KMS-11 (cell line): Measurements from ENCODE around the gene C2CD4A.

Source experiments
- H2AFZ ChIP-seq: fragments of 200-600 bp; sonication (generic); 2 replicates; pipeline ENCODE4 v1.6.1; 2016; ENCODE audit warnings: antibody characterized with exemption, mixed run types, low read depth
- H3K27ac ChIP-seq: fragments of 200-600 bp; sonication (generic); 2 replicates; pipeline ENCODE4 v1.6.1; 2016; ENCODE audit warnings: mild to moderate bottlenecking, mixed run types
- H3K27me3 ChIP-seq: fragments of 200-600 bp; sonication (generic); 2 replicates; pipeline ENCODE4 v1.6.1; 2017; ENCODE audit warnings: mild to moderate bottlenecking, low read depth, mixed run types, moderate library complexity; ENCODE audit not compliant: insufficient read depth
- H3K36me3 ChIP-seq: fragments of 200-600 bp; sonication (generic); 2 replicates; pipeline ENCODE4 v1.6.1; 2017; ENCODE audit warnings: mild to moderate bottlenecking, mixed run types; ENCODE audit not compliant: insufficient read depth
- H3K4me1 ChIP-seq: fragments of 200-600 bp; sonication (generic); 2 replicates; pipeline ENCODE4 v1.6.1; 2016; ENCODE audit warnings: mild to moderate bottlenecking, low read depth, mixed run types; ENCODE audit not compliant: poor library complexity, severe bottlenecking
- H3K4me2 ChIP-seq: fragments of 200-600 bp; sonication (generic); 2 replicates; pipeline ENCODE4 v1.7.0; 2016; ENCODE audit warnings: mild to moderate bottlenecking, mixed run types
- H3K4me3 ChIP-seq: fragments of 200-600 bp; sonication (generic); IDR thresholded peaks from 2 replicates; pipeline ENCODE4 v1.6.1; 2017; ENCODE audit warnings: low read depth, low read length, mixed read lengths; ENCODE audit not compliant: insufficient read depth
- H3K79me2 ChIP-seq: fragments of 200-600 bp; sonication (generic); 2 replicates; pipeline ENCODE4 v1.6.1; 2016; ENCODE audit warnings: low read depth, mixed run types; ENCODE audit not compliant: insufficient read depth
- H3K9ac ChIP-seq: fragments of 200-600 bp; sonication (generic); 2 replicates; pipeline ENCODE4 v1.6.1; 2016; ENCODE audit warnings: mild to moderate bottlenecking, mixed run types
- H4K20me1 ChIP-seq: fragments of 200-600 bp; sonication (generic); 2 replicates; pipeline ENCODE4 v1.6.1; 2016; ENCODE audit warnings: mild to moderate bottlenecking, mixed run types; ENCODE audit not compliant: insufficient read depth
- TF ChIP-seq, protein P1 (sequence below): fragments of 200-600 bp; sonication (generic); conservative IDR thresholded peaks from 2 replicates; pipeline ENCODE4 v1.6.1; 2017; ENCODE audit warnings: low read depth, mild to moderate bottlenecking, antibody characterized with exemption, low read length, moderate library complexity, mixed read lengths

The C2CD4A gene

GRCh38 chr15:62069551-62069950, 2.8 kb downstream of the C2CD4A start:
- Histone ChIP-seq H3K4me2 (no peak overlapping the region), H3K36me3 (no peaks in the 10 kb centered on the region), H3K79me2 (no peaks in the 10 kb centered on the region), H3K4me1 (peaks cover 8% of the 10 kb centered on the region), H3K27ac (no peak overlapping the region), H3K27me3 (peaks cover 7% of the 10 kb centered on the region; the same call in 1 of the 2 replicates), H3K4me3 (no peak overlapping the region), H4K20me1 (no peaks in the 10 kb centered on the region), H3K9ac (no peak overlapping the region), H2AFZ (no peak overlapping the region)
- TF ChIP-seq, protein P1, sequence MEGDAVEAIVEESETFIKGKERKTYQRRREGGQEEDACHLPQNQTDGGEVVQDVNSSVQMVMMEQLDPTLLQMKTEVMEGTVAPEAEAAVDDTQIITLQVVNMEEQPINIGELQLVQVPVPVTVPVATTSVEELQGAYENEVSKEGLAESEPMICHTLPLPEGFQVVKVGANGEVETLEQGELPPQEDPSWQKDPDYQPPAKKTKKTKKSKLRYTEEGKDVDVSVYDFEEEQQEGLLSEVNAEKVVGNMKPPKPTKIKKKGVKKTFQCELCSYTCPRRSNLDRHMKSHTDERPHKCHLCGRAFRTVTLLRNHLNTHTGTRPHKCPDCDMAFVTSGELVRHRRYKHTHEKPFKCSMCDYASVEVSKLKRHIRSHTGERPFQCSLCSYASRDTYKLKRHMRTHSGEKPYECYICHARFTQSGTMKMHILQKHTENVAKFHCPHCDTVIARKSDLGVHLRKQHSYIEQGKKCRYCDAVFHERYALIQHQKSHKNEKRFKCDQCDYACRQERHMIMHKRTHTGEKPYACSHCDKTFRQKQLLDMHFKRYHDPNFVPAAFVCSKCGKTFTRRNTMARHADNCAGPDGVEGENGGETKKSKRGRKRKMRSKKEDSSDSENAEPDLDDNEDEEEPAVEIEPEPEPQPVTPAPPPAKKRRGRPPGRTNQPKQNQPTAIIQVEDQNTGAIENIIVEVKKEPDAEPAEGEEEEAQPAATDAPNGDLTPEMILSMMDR: no peak

GRCh38 chr15:62071711-62072308, 5.0 kb downstream of the C2CD4A start:
- Histone ChIP-seq H4K20me1 (no peaks in the 10 kb centered on the region), H3K27ac (no peak overlapping the region), H3K27me3 (peaks cover 7% of the 10 kb centered on the region; the same call in 1 of the 2 replicates), H3K4me3 (no peak overlapping the region), H3K4me1 (peaks cover 8% of the 10 kb centered on the region), H3K9ac (no peak overlapping the region), H3K4me2 (no peak overlapping the region), H2AFZ (no peak overlapping the region), H3K36me3 (no peaks in the 10 kb centered on the region), H3K79me2 (no peaks in the 10 kb centered on the region)
- TF ChIP-seq, protein P1: peak; percentile 76

DNA sequence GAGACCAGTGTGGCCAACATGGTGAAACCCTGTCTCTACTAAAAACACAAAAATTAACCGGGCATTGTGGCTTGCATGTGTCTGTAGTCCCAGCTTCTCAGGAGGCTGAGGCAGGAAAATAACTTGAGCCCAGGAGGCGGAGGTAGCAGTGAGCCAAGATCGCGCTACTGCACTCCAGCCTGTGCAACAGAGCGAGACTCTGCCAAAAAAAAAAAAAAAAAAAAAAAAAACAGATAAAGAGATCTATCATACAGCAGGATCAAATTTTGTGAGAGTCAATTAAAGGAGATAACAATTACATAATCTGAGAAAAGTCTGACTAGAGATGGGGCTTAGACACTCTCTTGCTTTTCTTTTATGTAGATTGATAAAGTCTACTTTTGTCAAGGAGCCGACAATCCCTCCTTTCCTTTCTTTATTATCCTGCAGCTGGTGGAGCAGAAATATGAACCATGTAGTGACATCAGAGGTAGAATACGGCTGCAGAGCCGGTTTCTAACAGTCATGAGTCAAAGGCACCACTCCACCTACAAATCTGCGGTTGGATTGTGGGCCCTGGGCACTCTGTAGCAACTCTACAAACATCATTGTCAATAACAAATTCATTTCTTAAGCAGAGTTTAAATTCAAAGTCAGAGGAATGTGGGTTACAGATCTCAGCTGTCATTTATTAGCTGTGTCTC, 9.0 kb downstream of the C2CD4A start:
- H3K4me3 ChIP-seq: no peak overlapping the region
- no peaks in the 10 kb centered on the region for H3K4me1 ChIP-seq
- no peak overlapping the region for H3K9ac ChIP-seq
- H4K20me1 ChIP-seq: no peaks in the 10 kb centered on the region
- H3K27me3 ChIP-seq: no peaks in the 10 kb centered on the region
- no peak overlapping the region for H2AFZ ChIP-seq
- H3K79me2 ChIP-seq: no peaks in the 10 kb centered on the region
- no peak overlapping the region for H3K27ac ChIP-seq
- TF ChIP-seq, protein P1: no peak
- no peak overlapping the region for H3K4me2 ChIP-seq
- no peaks in the 10 kb centered on the region for H3K36me3 ChIP-seq

- Histone ChIP-seq H2AFZ (no peak overlapping the region), H3K4me1 (no peaks in the 10 kb centered on the region), H3K9ac (no peak overlapping the region), H3K79me2 (no peaks in the 10 kb centered on the region), H3K4me3 (no peak overlapping the region), H3K36me3 (no peaks in the 10 kb centered on the region), H3K27me3 (no peaks in the 10 kb centered on the region), H3K4me2 (no peak overlapping the region), H3K27ac (no peak overlapping the region), H4K20me1 (no peaks in the 10 kb centered on the region)
- TF ChIP-seq, protein P1: no peak
Observed at GRCh38 chr15:62079594-62079993, 12.8 kb downstream of the C2CD4A start.
